Measurements from ENCODE around the gene NBAS. TPM values are rescaled to one million over a fixed set of nuclear protein-coding genes. Genes with fewer than 3 reads are reported as not detected.

Gene NBAS
- total RNA-seq, 1 experiment from 2014 or later = 36.6 TPM

GRCh38 chr2:15136639-15137038 lies 424.5 kb downstream of the NBAS start:
- DNase-seq (ENCODE audit: low read depth) = no peak

DNA sequence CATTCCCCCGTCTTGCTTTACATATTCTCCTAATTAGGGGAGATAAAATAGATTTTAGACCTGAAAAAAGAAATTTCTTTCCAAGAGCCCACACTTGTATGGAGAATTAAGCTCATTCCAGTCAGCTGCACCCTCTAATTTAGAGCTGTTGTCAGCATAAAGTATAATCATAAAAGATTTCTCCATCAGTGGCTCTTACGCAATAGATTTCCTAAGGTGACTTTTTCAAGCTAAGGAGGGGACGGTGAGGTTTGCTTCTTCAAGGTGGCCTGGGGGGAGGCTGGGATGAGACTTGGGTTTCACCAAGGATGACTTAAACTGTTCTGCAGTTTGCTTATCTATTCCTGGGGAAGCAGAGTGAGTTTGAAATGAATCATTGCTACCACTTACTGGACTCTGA lies 426.2 kb downstream of the NBAS start:
- no peak for DNase-seq (ENCODE audit: low read depth)

DNA sequence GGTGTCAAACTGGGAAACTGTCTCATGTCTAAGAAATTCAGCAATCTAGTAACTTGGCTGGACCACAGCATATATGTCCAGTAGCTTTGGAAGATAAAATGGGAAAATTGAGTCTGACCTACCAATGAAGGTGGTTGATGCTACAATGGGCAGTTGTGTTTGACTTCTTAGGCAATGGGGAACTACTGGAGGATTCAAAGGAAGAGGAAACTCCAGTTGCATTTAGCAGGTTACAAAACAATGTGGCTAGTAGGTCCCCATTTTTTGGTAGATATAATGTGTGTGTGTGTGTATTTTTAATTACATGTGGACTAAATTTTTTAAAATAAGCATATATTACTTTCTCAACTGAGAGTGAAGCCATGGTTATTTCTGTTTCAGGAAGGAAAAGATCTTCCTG lies 427.7 kb downstream of the NBAS start:
- no peak for DNase-seq (ENCODE audit: low read depth)

DNA sequence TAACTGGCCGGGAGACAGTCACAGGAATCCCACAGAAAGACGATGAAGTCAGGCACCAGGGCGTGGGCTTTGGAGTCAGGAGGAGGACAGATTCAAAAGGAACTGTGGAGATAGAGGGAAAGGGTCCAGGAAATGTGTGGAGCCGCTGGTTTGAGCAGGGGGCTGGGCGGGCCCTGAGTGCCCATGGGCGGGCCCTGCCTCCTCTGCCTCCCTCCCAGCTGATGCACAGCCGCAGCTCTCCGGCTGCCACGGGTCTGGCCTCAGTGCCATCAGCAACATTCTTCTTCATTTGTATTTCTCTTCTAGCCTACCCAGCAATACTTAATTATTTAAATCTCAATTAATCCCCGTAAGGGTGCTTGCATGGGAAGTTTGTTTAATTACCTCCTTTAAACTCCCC lies 432.3 kb downstream of the NBAS start:
- DNase-seq (ENCODE audit: low read depth) = no peak

- DNase-seq (ENCODE audit: low read depth) = no peak
These were observed 433.3 kb downstream of the NBAS start for GRCh38 chr2:15127876-15128275.

GRCh38 chr2:15127301-15127700 lies 433.8 kb downstream of the NBAS start:
- no peak for DNase-seq (ENCODE audit: low read depth)

DNA sequence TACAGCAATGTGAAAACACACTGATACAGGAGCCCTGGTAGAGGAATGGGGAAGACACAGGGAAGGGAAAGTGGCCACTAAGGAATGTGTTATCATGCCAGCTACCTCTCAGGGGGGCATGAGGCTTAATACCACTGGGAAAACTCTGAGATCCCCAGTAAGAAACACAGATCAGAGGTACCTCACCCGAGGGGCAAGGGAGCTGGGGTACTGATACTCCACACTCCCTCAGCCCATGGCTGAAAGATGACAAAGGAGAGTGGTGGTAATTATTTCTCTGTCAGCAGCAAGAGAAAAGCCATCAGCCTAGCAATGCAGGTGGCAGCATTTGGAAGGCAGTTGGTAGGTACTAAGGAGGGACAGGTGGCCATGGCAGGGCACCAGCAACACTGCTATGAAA lies 434.8 kb downstream of the NBAS start:
- no peak for DNase-seq (ENCODE audit: low read depth)

DNA sequence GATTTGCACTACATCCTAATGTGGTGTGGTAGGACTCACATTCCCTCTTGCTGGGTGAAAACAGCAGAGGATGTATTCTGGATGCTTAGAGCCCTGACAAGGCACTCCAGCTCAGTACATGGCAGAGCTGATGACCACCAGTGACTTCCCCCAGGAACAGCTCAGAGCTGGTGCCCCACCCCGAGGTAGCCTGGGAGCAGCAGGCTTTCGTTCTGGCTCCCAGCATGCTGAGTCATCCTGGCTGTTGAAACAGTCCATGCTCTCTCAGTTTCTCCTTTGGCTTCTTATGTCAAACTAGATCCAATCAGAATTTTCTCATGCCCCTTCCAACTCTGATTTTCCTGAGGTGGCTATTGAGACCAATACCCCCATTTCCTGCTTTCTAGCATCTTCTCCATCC lies 438.2 kb downstream of the NBAS start:
- DNase-seq (ENCODE audit: low read depth) = no peak

DNA sequence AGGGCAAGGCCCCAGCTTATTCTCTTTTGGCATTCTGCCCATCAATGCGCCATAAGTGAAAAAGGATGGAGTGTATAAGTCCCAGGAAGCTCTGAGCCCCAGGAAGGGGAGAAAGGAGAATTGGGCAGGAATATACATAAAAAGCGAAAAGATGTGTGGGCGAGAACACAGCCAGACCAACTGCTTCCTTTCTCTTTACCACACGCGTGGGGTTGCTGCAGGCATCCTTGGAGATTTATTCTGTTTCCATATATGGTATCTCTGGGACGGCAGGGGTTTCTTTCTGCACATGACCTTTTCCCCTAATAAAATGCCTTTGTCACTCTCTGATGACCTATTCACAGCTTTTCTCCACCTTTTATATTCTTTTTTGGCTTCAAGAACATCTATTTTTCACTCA lies 440.5 kb downstream of the NBAS start:
- no peak for DNase-seq (ENCODE audit: low read depth)

GRCh38 chr2:15119722-15120175 lies 441.4 kb downstream of the NBAS start:
- no peak for DNase-seq (ENCODE audit: low read depth)

DNA sequence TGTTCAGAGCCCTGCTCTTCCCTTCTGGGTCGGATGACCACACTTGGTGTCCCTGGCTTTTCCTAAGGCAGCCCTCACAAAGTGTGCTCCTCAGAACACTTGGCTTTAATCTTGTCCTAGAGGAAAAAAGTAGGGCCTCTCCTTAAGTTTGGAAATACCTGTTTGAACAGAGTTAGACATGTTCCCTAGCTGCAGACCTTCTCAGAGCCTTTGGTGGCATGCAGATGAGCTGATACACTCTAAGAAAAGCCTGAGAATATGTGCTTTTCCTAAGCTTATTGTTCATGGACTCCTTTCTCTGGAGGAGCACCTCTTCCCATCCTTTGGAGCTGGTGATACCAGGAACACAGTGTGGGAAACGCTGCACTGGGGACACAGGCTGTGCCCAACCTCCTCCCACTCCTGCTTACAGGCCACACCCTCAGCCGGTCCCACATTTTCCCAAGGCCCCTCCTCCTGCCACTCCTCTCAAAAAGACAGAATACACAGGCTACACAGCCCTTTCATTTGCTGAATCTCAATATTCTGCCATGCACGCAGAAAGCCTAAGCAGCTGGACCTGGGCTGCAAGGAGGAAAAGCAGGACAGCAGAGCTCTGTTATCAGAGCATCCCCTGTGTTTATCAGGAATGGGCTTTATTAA lies 443.6 kb downstream of the NBAS start:
- no peak for DNase-seq (ENCODE audit: low read depth)

Other genes with a start within 250 kb of the NBAS start
- 56.4 and 89.4 TPM in 2 replicates for gene DDX1, start 30.5 kb upstream of the NBAS start, total RNA-seq (2014; rRNA removed; shearing (Covaris generic))

All from M059J (cell line).